CD4-positive, CD25-positive, alpha-beta regulatory T cell (primary cell): ENCODE measurements around the gene RIMBP2. TPM values are rescaled to one million over a fixed set of nuclear protein-coding genes. Genes with fewer than 3 reads are reported as not detected.

ENCODE experiments used
- ATAC-seq, 2 donors: fragments of 150-1000 bp; cut with Tn5 transposase; one replicate each; pipeline ENCODE4 v1.10.0; 2021; ENCODE audit warnings: low read depth in 2 of 2, moderate number of reproducible peaks in 2 of 2, moderate library complexity in 1 of 2
- DNase-seq, 3 donors: peaks; one replicate each; pipeline versions ENCODE4 v3.0.0 to v3.0.0-alpha.2; 2012 to 2022; ENCODE audit warnings: mixed read lengths in 1 of 3
- H3K27ac ChIP-seq: one replicate; pipeline ENCODE4 v1.7.0; 2013; ENCODE audit warnings: mild to moderate bottlenecking, low read length; ENCODE audit not compliant: insufficient read depth, poor library complexity, severe bottlenecking
- H3K27me3 ChIP-seq: one replicate; pipeline ENCODE4 v1.7.0; 2013; ENCODE audit warnings: low read length; ENCODE audit not compliant: control insufficient read depth, insufficient read depth
- H3K36me3 ChIP-seq: one replicate; pipeline ENCODE4 v1.7.0; 2013; ENCODE audit warnings: mild to moderate bottlenecking, low read length, moderate library complexity; ENCODE audit not compliant: control insufficient read depth, insufficient read depth
- H3K4me1 ChIP-seq: 2 replicates; pipeline ENCODE4 v1.7.0; 2013; ENCODE audit warnings: mild to moderate bottlenecking, low read length; ENCODE audit not compliant: insufficient read depth, control insufficient read depth, poor library complexity, severe bottlenecking
- H3K4me3 ChIP-seq: one replicate; pipeline ENCODE4 v1.7.0; 2013; ENCODE audit warnings: low read depth, mild to moderate bottlenecking, low read length, moderate library complexity
- H3K9me3 ChIP-seq, 2 experiments: 1 replicate in 1 of 2; 2 replicates in 1 of 2; pipeline ENCODE4 v1.7.0; 2013; ENCODE audit warnings: low read length in 2 of 2, mild to moderate bottlenecking in 1 of 2, moderate library complexity in 1 of 2; ENCODE audit not compliant: control insufficient read depth in 2 of 2
- H3K27ac Mint-ChIP-seq, 3 donors: one replicate each; pipeline ENCODE4 v1.8.0; 2020 to 2022; ENCODE audit warnings: mild to moderate bottlenecking in 3 of 3, mixed read lengths in 3 of 3, moderate library complexity in 2 of 3
- H3K27me3 Mint-ChIP-seq: one replicate; pipeline ENCODE4 v1.8.0; 2022; ENCODE audit warnings: mild to moderate bottlenecking, mixed read lengths
- H3K36me3 Mint-ChIP-seq: one replicate; pipeline ENCODE4 v1.8.0; 2020; ENCODE audit warnings: mixed read lengths
- H3K4me1 Mint-ChIP-seq, 4 donors: one replicate each; pipeline ENCODE4 v1.8.0; 2020 to 2022; ENCODE audit warnings: mixed read lengths in 4 of 4, mild to moderate bottlenecking in 1 of 4
- H3K4me3 Mint-ChIP-seq, 4 donors: one replicate each; pipeline ENCODE4 v1.8.0; 2020 to 2022; ENCODE audit warnings: mild to moderate bottlenecking in 4 of 4, mixed read lengths in 4 of 4, moderate library complexity in 3 of 4
- H3K9me3 Mint-ChIP-seq, 7 donors: one replicate each; pipeline ENCODE4 v1.8.0; 2020 to 2022; ENCODE audit warnings: mixed read lengths in 7 of 7, mild to moderate bottlenecking in 3 of 7, moderate library complexity in 2 of 7
- polyA plus RNA-seq, 4 donors: library from polyadenylated mRNA; unstranded; fragments of 300-500 nt; fragmentation: Illumina TruSeq; gene quantifications; one replicate each; pipeline ENCODE4 v1.2.3, GENCODE V29; 2021
- total RNA-seq: library from RNA; stranded (reverse); gene quantifications from one replicate; pipeline ENCODE4 v1.2.3, GENCODE V29; 2022

The RIMBP2 gene
- total and polyA plus RNA-seq, 5 donors from 2014 or later: not detected

- H3K36me3 ChIP-seq: no peaks in the 10 kb centered on the region
- no peaks in the 10 kb centered on the region for H3K36me3 Mint-ChIP-seq
- DNase-seq: no peak
- ATAC-seq: no peak
- H3K4me3 Mint-ChIP-seq: no peak overlapping the region
- peaks cover 0 to 2% (median 0%) of the 10 kb centered on the region in 7 donors for H3K9me3 Mint-ChIP-seq
- no peak overlapping the region for H3K27ac Mint-ChIP-seq
- no peaks in the 10 kb centered on the region for H3K9me3 ChIP-seq
- no peaks in the 10 kb centered on the region for H3K4me1 Mint-ChIP-seq
- no peak overlapping the region for H3K4me3 ChIP-seq
- no peaks in the 10 kb centered on the region for H3K27me3 ChIP-seq
- no peaks in the 10 kb centered on the region for H3K4me1 ChIP-seq
- no peak overlapping the region for H3K27ac ChIP-seq
- H3K27me3 Mint-ChIP-seq: peaks cover 4% of the 10 kb centered on the region
Measured at GRCh38 chr12:130371296-130371695, 344.8 kb downstream of the RIMBP2 start.

GRCh38 chr12:130369816-130370215 lies 346.3 kb downstream of the RIMBP2 start:
- Mint-ChIP-seq H3K4me1 (no peaks in the 10 kb centered on the region), H3K4me3 (no peak overlapping the region), H3K36me3 (no peaks in the 10 kb centered on the region), H3K27ac (no peak overlapping the region), H3K27me3 (peaks cover 4% of the 10 kb centered on the region), H3K9me3 (peaks cover 0 to 2% (median 0%) of the 10 kb centered on the region in 7 donors)
- no peak for ATAC-seq
- no peaks in the 10 kb centered on the region for H3K4me1 ChIP-seq
- no peak overlapping the region for H3K4me3 ChIP-seq
- DNase-seq: no peak
- no peak overlapping the region for H3K27ac ChIP-seq
- H3K9me3 ChIP-seq: no peaks in the 10 kb centered on the region
- H3K36me3 ChIP-seq: no peaks in the 10 kb centered on the region
- H3K27me3 ChIP-seq: no peaks in the 10 kb centered on the region

GRCh38 chr12:130367523-130367922 lies 348.6 kb downstream of the RIMBP2 start:
- Histone ChIP-seq H3K27me3 (no peaks in the 10 kb centered on the region), H3K36me3 (no peaks in the 10 kb centered on the region), H3K9me3 (no peaks in the 10 kb centered on the region), H3K4me3 (no peak overlapping the region), H3K4me1 (no peaks in the 10 kb centered on the region), H3K27ac (no peak overlapping the region)
- H3K9me3 Mint-ChIP-seq: peaks cover 0 to 2% (median 0%) of the 10 kb centered on the region in 7 donors
- no peaks in the 10 kb centered on the region for H3K36me3 Mint-ChIP-seq
- no peak overlapping the region for H3K4me3 Mint-ChIP-seq
- no peaks in the 10 kb centered on the region for H3K4me1 Mint-ChIP-seq
- no peak for DNase-seq
- H3K27me3 Mint-ChIP-seq: no peaks in the 10 kb centered on the region
- no peak for ATAC-seq
- H3K27ac Mint-ChIP-seq: no peak overlapping the region

- no peaks in the 10 kb centered on the region for H3K27me3 Mint-ChIP-seq
- ATAC-seq: no peak
- H3K4me3 Mint-ChIP-seq: no peak overlapping the region
Measured at GRCh38 chr12:130367003-130367402, 349.1 kb downstream of the RIMBP2 start.

GRCh38 chr12:130366159-130366558 lies 349.9 kb downstream of the RIMBP2 start:
- Mint-ChIP-seq H3K4me3 (no peak overlapping the region), H3K27ac (no peak overlapping the region), H3K27me3 (no peaks in the 10 kb centered on the region), H3K36me3 (no peaks in the 10 kb centered on the region), H3K4me1 (no peaks in the 10 kb centered on the region), H3K9me3 (peaks cover 0 to 2% (median 0%) of the 10 kb centered on the region in 7 donors)
- Histone ChIP-seq H3K27ac (no peak overlapping the region), H3K36me3 (no peaks in the 10 kb centered on the region), H3K27me3 (no peaks in the 10 kb centered on the region), H3K4me3 (no peak overlapping the region), H3K4me1 (no peaks in the 10 kb centered on the region), H3K9me3 (no peaks in the 10 kb centered on the region)
- ATAC-seq: no peak
- no peak for DNase-seq

More at GRCh38 chr12:130367003-130367402, 349.1 kb downstream of the RIMBP2 start:
- Mint-ChIP-seq H3K36me3 (no peaks in the 10 kb centered on the region), H3K4me1 (no peaks in the 10 kb centered on the region), H3K27ac (no peak overlapping the region), H3K9me3 (peaks cover 0 to 2% (median 0%) of the 10 kb centered on the region in 7 donors)
- DNase-seq: no peak
- H3K9me3 ChIP-seq: no peaks in the 10 kb centered on the region
- no peaks in the 10 kb centered on the region for H3K36me3 ChIP-seq
- no peak overlapping the region for H3K4me3 ChIP-seq
- no peaks in the 10 kb centered on the region for H3K27me3 ChIP-seq
- H3K4me1 ChIP-seq: no peaks in the 10 kb centered on the region
- no peak overlapping the region for H3K27ac ChIP-seq

GRCh38 chr12:130364578-130364977 lies 351.5 kb downstream of the RIMBP2 start:
- Histone ChIP-seq H3K27me3 (no peaks in the 10 kb centered on the region), H3K27ac (no peak overlapping the region), H3K4me1 (no peaks in the 10 kb centered on the region), H3K36me3 (no peaks in the 10 kb centered on the region), H3K4me3 (no peak overlapping the region), H3K9me3 (no peaks in the 10 kb centered on the region)
- Mint-ChIP-seq H3K27me3 (peaks cover under 1% of the 10 kb centered on the region), H3K9me3 (peaks cover 0 to 4% (median 0%) of the 10 kb centered on the region in 7 donors), H3K4me1 (no peaks in the 10 kb centered on the region), H3K27ac (no peak overlapping the region), H3K36me3 (no peaks in the 10 kb centered on the region), H3K4me3 (no peak overlapping the region)
- DNase-seq (no peak), ATAC-seq (no peak)

GRCh38 chr12:130362060-130362459 lies 354.0 kb downstream of the RIMBP2 start:
- no peaks in the 10 kb centered on the region for H3K36me3 Mint-ChIP-seq
- ATAC-seq: no peak
- no peak overlapping the region for H3K4me3 ChIP-seq
- H3K27ac Mint-ChIP-seq: no peak overlapping the region
- H3K36me3 ChIP-seq: no peaks in the 10 kb centered on the region
- no peak overlapping the region for H3K27ac ChIP-seq
- no peaks in the 10 kb centered on the region for H3K27me3 ChIP-seq
- no peaks in the 10 kb centered on the region for H3K4me1 Mint-ChIP-seq
- peaks cover 0 to 4% (median 0%) of the 10 kb centered on the region in 7 donors for H3K9me3 Mint-ChIP-seq
- no peak overlapping the region for H3K4me3 Mint-ChIP-seq
- no peaks in the 10 kb centered on the region for H3K9me3 ChIP-seq
- H3K27me3 Mint-ChIP-seq: peaks cover 4% of the 10 kb centered on the region
- no peak for DNase-seq
- H3K4me1 ChIP-seq: no peaks in the 10 kb centered on the region

GRCh38 chr12:130357729-130358330 lies 358.3 kb downstream of the RIMBP2 start:
- Mint-ChIP-seq H3K27me3 (peaks cover 4% of the 10 kb centered on the region), H3K36me3 (no peaks in the 10 kb centered on the region), H3K4me1 (peaks cover 0 to 2% (median 0%) of the 10 kb centered on the region in 4 donors), H3K27ac (no peak overlapping the region), H3K4me3 (no peak overlapping the region), H3K9me3 (peaks cover 0 to 4% (median 0%) of the 10 kb centered on the region in 7 donors)
- Histone ChIP-seq H3K4me3 (no peak overlapping the region), H3K9me3 (no peaks in the 10 kb centered on the region), H3K4me1 (no peaks in the 10 kb centered on the region), H3K36me3 (no peaks in the 10 kb centered on the region), H3K27me3 (no peaks in the 10 kb centered on the region), H3K27ac (no peak overlapping the region)
- no peak for ATAC-seq
- DNase-seq: no peak
